GM19463 (cell line): ENCODE data around the gene CX3CL1.

ENCODE experiments used
- ATAC-seq: cut with Tn5 transposase; IDR thresholded peaks from one replicate; pipeline ENCODE4 v1.9.1; 2021; ENCODE audit warnings: mild to moderate bottlenecking, moderate library complexity; ENCODE audit not compliant: unreplicated experiment

CX3CL1 gene

DNA sequence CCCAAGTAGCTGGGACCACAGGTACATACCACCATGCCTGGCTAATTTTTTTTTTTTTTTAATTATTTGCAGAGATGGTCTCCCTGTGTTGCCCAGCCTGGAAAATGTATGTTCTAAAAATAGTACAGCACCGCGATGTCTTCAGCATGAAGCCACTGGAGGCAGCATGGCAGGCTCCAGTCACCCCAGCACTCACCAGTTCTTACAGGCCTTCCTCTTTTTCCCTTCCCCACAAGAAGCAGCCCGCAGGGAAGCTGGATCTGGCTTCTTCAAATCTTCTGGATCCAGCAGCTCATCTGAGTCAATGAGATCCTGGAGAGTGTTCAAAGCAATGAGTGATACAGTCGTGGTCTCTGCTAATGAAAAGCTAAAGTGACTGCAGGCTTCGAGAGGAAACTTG, 58.7 kb downstream of the CX3CL1 start:
- ATAC-seq = no peak

- ATAC-seq = no peak
Observed at GRCh38 chr16:57432505-57432904, 60.2 kb downstream of the CX3CL1 start.

GRCh38 chr16:57432989-57433388, 60.7 kb downstream of the CX3CL1 start:
- no peak for ATAC-seq

DNA sequence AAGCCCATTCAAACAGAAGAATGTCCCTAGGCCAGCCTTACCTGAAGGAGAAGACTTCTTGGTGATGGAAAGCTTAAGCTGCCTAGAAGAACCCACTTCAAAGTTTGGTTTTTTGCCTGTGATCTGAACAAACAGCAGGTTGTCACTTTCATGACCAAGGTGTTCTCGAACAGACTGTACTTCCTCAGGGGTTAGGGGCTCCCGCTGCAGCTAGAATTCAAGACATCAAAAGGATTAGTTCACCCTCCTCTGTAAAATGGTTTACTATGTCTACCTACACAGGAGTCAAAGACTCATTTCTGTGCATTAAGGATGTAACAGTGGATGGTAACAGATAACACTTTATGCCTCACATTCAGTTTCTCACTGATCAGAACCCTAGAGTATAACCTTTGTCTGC, 61.7 kb downstream of the CX3CL1 start:
- no peak for ATAC-seq
